OCI-LY7 (cell line): ENCODE data around the gene CNBP.

ENCODE experiments used
- EZH2phosphoT487 ChIP-seq: fragments of 200-600 bp; sonication (generic); IDR thresholded peaks from 2 replicates; pipeline ENCODE4 v1.6.1; 2018; ENCODE audit warnings: low read depth, borderline replicate concordance, mild to moderate bottlenecking, mixed run types, antibody characterized with exemption, low read length, moderate library complexity, mixed read lengths
- TF ChIP-seq, protein P1 (sequence below): fragments of 200-600 bp; sonication (generic); conservative IDR thresholded peaks from 2 replicates; pipeline ENCODE4 v1.5.1; 2014; ENCODE audit warnings: mild to moderate bottlenecking, antibody characterized with exemption, low read length, moderate library complexity, mixed read lengths

DNA sequence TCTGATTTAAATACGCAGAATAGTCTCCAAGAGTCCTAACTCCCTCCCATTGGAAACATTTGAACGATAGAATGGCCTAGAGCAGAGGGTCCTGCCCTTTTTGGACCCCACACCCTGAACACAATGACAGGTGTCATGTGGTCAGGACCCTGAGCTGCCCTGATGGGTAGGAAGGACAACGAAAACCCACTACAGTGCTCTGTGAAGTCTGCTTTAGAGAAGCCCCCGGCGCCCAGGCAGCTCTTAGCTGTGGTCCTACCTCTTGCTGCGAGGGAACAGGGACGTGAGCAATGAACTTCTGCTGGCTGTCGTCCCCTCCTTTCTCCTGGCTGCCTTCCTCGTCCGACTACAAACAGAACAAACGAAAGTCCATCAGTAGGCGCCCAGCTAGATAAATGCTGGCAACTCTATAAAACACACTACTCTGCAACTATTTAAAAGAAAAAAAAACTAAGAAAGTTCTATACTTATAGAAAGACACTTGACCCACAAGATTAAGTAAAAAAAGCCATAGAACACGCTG, 53.3 kb downstream of the CNBP start:
- TF ChIP-seq, protein P1, sequence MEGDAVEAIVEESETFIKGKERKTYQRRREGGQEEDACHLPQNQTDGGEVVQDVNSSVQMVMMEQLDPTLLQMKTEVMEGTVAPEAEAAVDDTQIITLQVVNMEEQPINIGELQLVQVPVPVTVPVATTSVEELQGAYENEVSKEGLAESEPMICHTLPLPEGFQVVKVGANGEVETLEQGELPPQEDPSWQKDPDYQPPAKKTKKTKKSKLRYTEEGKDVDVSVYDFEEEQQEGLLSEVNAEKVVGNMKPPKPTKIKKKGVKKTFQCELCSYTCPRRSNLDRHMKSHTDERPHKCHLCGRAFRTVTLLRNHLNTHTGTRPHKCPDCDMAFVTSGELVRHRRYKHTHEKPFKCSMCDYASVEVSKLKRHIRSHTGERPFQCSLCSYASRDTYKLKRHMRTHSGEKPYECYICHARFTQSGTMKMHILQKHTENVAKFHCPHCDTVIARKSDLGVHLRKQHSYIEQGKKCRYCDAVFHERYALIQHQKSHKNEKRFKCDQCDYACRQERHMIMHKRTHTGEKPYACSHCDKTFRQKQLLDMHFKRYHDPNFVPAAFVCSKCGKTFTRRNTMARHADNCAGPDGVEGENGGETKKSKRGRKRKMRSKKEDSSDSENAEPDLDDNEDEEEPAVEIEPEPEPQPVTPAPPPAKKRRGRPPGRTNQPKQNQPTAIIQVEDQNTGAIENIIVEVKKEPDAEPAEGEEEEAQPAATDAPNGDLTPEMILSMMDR, result no peak
- TF ChIP-seq EZH2phosphoT487, result no peak
